NCI-H446 treated with DMSO at 0.1 percent for 48 hours (cell line): ENCODE measurements around the gene PICALM.

ENCODE experiments used
- DNase-seq: peaks from one replicate; lab custom pipeline; 2025; lab: John Stamatoyannopoulos, UW

The PICALM gene

GRCh38 chr11:86046116-86046515 is 22.8 kb downstream of the PICALM start:
- no peak for DNase-seq

- DNase-seq: no peak
Measured at GRCh38 chr11:86043765-86044503, 24.9 kb downstream of the PICALM start.

- DNase-seq: peak; percentile 62
Measured at GRCh38 chr11:86041975-86042378, 26.9 kb downstream of the PICALM start.

GRCh38 chr11:86040919-86041850 is 27.7 kb downstream of the PICALM start:
- DNase-seq: no peak

GRCh38 chr11:86039094-86039493 is 29.8 kb downstream of the PICALM start:
- DNase-seq: no peak

GRCh38 chr11:86037743-86038142 is 31.1 kb downstream of the PICALM start:
- DNase-seq: no peak

- no peak for DNase-seq
Measured at GRCh38 chr11:86035920-86036319, 33.0 kb downstream of the PICALM start.

GRCh38 chr11:86035164-86035563 is 33.7 kb downstream of the PICALM start:
- DNase-seq: no peak

GRCh38 chr11:86034710-86035109 is 34.2 kb downstream of the PICALM start:
- DNase-seq: no peak

- no peak for DNase-seq
Measured at GRCh38 chr11:86021377-86021776, 47.5 kb downstream of the PICALM start.

- DNase-seq: no peak
Measured at GRCh38 chr11:86018249-86018648, 50.6 kb downstream of the PICALM start.

GRCh38 chr11:86016451-86016850 is 52.4 kb downstream of the PICALM start:
- no peak for DNase-seq

- DNase-seq: no peak
Measured at GRCh38 chr11:86015699-86016098, 53.2 kb downstream of the PICALM start.

GRCh38 chr11:86014221-86014620 is 54.7 kb downstream of the PICALM start:
- no peak for DNase-seq

GRCh38 chr11:86013713-86014112 is 55.2 kb downstream of the PICALM start:
- DNase-seq: no peak

- no peak for DNase-seq
Measured at GRCh38 chr11:86011175-86011574, 57.7 kb downstream of the PICALM start.

GRCh38 chr11:86003654-86004053 is 65.2 kb downstream of the PICALM start:
- no peak for DNase-seq

- no peak for DNase-seq
Measured at GRCh38 chr11:86002431-86002830, 66.5 kb downstream of the PICALM start.

- no peak for DNase-seq
Measured at GRCh38 chr11:85991508-85991907, 77.4 kb downstream of the PICALM start.

GRCh38 chr11:85989746-85990145 is 79.1 kb downstream of the PICALM start:
- DNase-seq: no peak

- no peak for DNase-seq
Measured at GRCh38 chr11:85988780-85989179, 80.1 kb downstream of the PICALM start.

GRCh38 chr11:85977751-85978160 is 91.1 kb downstream of the PICALM start:
- DNase-seq: no peak

- DNase-seq: no peak
Measured at GRCh38 chr11:85976525-85976924, 92.4 kb downstream of the PICALM start.
